GM21526 (cell line): Measurements from ENCODE around the gene OR56B1.
"Not testable (repeated sequence)": the region's sequence is repeated elsewhere in the genome, so short reads cannot be mapped to it uniquely, and the experiment has no call there.

Experiments
- ATAC-seq: cut with Tn5 transposase; IDR thresholded peaks from one replicate; pipeline ENCODE4 v1.9.1; 2021; ENCODE audit warnings: moderate library complexity; ENCODE audit not compliant: unreplicated experiment, low FRiP score

The OR56B1 gene

DNA sequence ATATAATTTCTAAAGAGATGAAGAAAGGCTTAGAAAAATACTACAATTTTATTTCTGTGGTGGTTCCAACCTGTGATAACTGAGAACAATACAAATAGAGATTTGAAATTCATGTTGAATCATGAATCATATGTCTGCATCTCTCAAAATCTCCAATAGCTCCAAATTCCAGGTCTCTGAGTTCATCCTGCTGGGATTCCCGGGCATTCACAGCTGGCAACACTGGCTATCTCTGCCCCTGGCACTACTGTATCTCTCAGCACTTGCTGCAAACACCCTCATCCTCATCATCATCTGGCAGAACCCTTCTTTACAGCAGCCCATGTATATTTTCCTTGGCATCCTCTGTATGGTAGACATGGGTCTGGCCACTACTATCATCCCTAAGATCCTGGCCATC, at the start of gene OR56B1:
Gene OR56B1 (plus strand): TSS at position 53 of the 400 bp plus-strand sequence. CDS start 69 bp downstream, at position 122.
- ATAC-seq = no peak

DNA sequence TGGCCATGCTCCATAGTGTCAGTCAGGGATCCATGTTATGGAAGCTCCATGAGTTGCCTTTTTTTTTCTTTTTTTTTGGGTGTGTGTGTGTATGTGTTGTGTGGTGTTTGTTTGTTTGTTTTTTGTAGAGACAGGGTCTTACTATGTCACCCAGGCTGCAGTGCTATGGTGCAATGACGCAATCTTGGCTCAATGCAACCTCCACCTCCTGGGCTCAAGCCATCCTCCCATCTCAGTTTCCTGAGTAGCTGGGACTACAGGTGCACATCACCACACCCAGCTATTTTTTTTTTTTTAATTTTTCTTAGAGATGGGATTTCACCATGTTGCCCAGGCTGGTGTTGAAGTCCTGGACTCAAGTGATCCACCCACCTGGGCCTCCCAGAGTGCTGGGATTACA, 47.8 kb upstream of the OR56B1 start:
- ATAC-seq = no peak

DNA sequence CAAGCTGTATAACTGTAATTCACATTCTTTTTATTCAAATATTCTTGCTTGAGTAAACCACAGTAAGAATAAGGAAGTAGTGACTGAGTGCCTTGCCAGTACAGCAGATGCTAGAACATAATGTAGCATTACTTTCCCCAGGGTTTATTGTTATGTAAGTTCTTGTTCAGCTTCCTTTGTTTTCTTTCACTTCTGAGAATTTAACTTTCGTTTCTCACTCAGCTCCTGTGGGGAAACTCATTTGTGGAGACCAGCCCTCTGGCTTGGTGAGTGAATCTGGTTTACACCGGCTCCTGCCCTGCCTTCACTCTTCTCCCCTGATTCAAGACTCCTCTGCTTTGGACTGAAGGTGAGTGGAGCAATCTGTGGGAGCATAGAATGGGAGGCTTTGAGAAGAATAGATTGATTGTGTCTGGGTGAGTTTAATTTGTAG, 46.7 kb upstream of the OR56B1 start, which contains the start of gene TRIM22:
Gene TRIM22 (plus strand): TSS at position 240 of the 433 bp plus-strand sequence. CDS start 6,443 bp downstream, outside the sequence.
- ATAC-seq = peak; percentile 76

DNA sequence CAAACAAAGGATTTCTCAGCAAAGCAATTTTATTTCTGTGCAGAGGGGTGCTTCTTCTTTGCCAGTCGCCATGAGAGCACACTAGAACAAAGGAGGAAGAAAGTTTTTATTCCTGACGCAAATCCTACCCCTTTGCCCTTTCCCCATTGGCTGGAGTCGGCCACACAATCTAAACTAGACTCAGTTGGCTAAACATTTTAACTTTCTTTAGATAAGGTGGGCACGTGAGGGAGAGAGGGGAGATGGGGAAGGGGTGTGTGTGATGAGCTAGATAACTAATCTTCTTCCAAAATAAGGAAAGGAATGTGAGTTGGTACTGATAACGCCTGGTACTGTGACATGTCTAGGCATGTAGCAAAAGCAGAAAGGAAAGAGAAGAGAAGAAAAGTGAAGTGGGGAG, 46.0 kb upstream of the OR56B1 start:
- no peak for ATAC-seq

- no peak for ATAC-seq
Measured at GRCh38 chr11:5690736-5691135, 45.5 kb upstream of the OR56B1 start.

DNA sequence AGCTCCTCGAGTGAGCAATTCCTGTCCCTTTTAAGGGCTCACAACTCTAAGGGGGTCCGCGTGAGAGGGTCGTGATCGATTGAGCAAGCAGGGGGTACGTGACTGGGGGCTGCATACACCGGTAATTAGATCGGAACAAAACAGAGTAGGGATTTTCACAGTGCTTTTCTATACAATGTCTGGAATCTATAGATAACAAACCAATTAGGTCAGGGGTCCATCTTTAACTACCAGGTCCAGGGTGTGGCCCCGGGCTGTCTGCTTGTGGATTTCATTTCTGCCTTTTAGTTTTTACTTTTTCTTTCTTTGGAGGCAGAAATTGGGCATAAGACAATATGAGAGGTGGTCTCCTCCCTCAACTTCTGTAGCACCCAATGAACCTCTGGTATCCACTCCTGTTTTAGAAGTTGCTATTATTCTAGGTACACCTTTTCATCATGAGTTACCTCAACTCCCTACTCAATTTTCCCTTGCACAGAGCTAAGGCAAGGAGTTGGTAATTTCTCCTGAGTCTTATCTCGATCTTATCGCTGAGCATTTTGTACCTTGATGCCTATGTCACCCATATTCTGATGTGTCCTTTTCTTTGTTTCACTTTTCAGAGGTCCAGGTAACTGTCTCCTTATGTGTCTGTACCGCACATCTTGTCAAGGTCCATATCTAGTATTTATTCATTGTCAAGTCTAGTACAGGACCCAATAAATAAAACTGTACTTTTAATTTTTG, 44.8 kb upstream of the OR56B1 start:
- not testable (repeated sequence) for ATAC-seq

- no peak for ATAC-seq
Measured at GRCh38 chr11:5691964-5692361, 44.3 kb upstream of the OR56B1 start.

GRCh38 chr11:5694642-5695041, 41.6 kb upstream of the OR56B1 start:
- ATAC-seq = no peak

- ATAC-seq = no peak
Measured at GRCh38 chr11:5695580-5695979, 40.7 kb upstream of the OR56B1 start.

GRCh38 chr11:5696210-5696609, 40.0 kb upstream of the OR56B1 start:
- no peak for ATAC-seq

GRCh38 chr11:5698281-5698680, 38.0 kb upstream of the OR56B1 start:
- ATAC-seq = no peak

GRCh38 chr11:5700421-5701054, 35.7 kb upstream of the OR56B1 start:
- ATAC-seq = no peak

DNA sequence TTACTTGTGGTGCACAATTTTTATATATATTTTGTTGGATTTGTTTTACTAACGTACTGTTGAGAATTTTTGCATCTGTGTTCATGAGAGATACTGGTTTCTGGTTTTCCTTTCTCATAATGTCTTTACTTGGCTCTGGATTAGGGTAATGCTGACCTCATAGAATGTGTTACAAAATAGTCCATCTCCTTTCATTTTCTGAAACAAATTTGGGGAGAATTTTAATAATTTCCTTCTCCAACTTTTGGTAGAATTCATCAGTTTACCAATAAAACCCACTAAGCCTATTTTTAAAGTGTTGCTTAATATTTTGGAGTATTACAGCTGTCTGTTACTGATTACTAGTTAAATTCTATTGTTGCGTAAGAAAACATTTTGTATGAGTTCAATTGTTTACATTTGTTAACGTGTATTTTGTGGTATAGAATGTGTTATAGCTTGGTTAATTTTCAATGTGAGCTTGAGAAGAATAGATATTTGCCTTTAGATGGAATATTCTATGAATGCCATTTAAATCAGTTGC, 35.1 kb upstream of the OR56B1 start:
- no peak for ATAC-seq

DNA sequence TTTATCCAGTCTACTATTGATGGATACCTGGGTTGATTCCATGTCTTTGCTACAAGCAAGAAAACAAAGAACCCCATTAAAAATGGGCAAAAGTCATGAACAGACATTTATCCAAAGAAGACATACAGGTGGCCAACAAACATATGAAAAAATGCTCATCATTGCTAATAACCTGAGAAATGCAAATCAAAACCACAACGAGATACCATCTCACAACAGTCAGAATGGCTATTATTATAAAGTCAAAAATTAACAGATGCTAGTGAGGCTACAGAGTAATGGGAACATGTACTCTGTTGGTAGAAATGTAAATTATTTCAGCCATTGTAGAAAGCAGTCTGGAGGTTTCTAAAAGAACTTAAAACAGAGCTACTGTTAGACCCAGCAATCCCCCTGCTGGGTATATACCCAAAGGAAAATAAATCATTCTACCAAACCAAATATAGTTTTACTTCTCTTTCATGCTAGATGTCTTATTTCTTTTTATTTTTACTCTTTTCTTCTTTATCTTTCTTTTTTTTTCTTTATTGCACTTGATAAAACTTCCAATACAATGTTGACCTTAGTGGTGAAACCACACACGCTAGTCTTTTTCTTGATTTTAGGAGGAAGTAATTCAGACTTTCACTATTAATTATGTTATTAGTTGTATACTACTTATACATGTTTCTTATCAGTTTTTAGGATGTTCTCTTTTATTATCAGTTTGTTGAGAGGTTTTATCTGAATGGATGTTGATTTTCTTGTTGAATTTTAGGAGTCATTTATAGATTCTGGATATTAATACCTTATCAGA, 32.3 kb upstream of the OR56B1 start:
- no peak for ATAC-seq

GRCh38 chr11:5705688-5706087, 30.6 kb upstream of the OR56B1 start:
- ATAC-seq = no peak

GRCh38 chr11:5712507-5712906, 23.7 kb upstream of the OR56B1 start:
- peak; percentile 57 for ATAC-seq

DNA sequence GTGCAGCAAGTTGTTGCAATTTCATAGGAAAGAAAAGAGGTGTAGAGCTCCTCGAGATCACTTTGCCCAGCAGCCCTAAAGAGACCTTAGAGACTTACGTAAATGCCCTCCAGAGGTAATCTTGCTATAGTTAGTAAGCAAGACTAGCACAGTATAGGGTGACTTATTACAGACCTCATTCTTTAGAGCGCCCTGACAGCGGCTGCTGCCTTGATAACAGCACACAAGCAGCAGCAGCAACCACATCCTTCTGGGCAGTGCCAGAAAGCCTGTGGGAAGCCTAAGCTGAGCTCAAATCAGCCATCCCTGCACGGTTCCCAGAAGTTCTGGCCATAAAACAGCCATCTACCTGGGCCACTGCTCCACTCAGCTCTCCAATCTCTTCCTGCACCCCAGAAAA, 22.6 kb upstream of the OR56B1 start:
- ATAC-seq = no peak

DNA sequence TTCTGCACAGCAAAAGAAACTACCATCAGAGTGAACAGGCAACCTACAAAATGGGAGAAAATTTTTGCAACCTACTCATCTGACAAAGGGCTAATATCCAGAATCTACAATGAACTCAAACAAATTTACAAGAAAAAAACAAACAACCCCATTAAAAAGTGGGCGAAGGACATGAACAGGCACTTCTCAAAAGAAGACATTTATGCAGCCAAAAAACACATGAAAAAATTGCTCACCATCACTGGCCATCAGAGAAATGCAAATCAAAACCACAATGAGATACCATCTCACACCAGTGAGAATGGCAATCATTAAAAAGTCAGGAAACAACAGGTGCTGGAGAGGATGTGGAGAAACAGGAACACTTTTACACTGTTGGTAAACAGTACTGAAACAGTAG, 19.7 kb upstream of the OR56B1 start:
- not testable (repeated sequence) for ATAC-seq

- no peak for ATAC-seq
Measured at GRCh38 chr11:5719703-5720495, 16.3 kb upstream of the OR56B1 start.

DNA sequence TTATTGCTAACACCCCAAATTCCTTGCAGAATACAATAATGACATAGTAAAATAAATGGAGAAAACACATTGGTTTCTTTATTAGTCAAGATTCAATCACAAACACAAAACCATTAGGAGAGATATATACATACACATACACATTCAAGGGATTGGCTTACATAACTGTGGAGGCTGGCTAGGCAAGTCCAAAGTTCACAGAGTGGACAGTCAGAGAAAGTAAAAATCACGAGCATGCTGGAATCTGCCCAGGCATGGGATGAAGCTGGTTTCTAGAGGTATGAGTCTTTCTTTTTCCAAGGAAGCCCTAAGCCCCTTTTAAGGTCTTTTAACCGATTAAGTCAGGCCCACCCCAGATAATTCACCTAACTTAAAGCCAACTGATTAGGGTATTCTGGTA, 13.6 kb upstream of the OR56B1 start:
- no peak for ATAC-seq
